ENCODE measurements around the gene GRAMD1B. TPM values are rescaled to one million over a fixed set of nuclear protein-coding genes. Genes with fewer than 3 reads are reported as not detected.

The GRAMD1B gene
- total and polyA plus RNA-seq, 2 experiments from 2014 or later = 15.5 to 81.5 TPM

- H3K27me3 ChIP-seq = no peaks in the 10 kb centered on the region
- no peak for DNase-seq (ENCODE audit: low read depth in 1 of 2, low spot score in 1 of 2)
- H3K9me3 ChIP-seq (ENCODE audit: low read depth) = no peaks in the 10 kb centered on the region
- no peaks in the 10 kb centered on the region for H3K36me3 ChIP-seq
- no peak for TF ChIP-seq CTCF (IDR thresholded peaks at IDR 0.05; ENCODE audit: low read depth, low read length)
- H3K4me3 ChIP-seq = no peak overlapping the region
- H3K27ac ChIP-seq = no peak overlapping the region
- H3K4me1 ChIP-seq (ENCODE audit: low read depth) = peaks cover 6% of the 10 kb centered on the region
Measured at GRCh38 chr11:123584186-123584585, 154.1 kb downstream of the GRAMD1B start.

- no peaks in the 10 kb centered on the region for H3K36me3 ChIP-seq
- TF ChIP-seq CTCF (IDR thresholded peaks at IDR 0.05; ENCODE audit: low read depth, low read length) = no peak
- H3K4me1 ChIP-seq (ENCODE audit: low read depth) = peaks cover 6% of the 10 kb centered on the region
- DNase-seq (ENCODE audit: low read depth in 1 of 2, low spot score in 1 of 2) = no peak
- H3K27ac ChIP-seq = no peak overlapping the region
- H3K27me3 ChIP-seq = no peaks in the 10 kb centered on the region
- no peak overlapping the region for H3K4me3 ChIP-seq
- no peaks in the 10 kb centered on the region for H3K9me3 ChIP-seq (ENCODE audit: low read depth)
Measured at GRCh38 chr11:123584737-123585136, 154.7 kb downstream of the GRAMD1B start.

GRCh38 chr11:123585206-123585605 is 155.1 kb downstream of the GRAMD1B start:
- Histone ChIP-seq H3K36me3 (no peaks in the 10 kb centered on the region), H3K9me3 (ENCODE audit: low read depth) (no peaks in the 10 kb centered on the region), H3K27ac (no peak overlapping the region), H3K4me1 (ENCODE audit: low read depth) (peaks cover 6% of the 10 kb centered on the region), H3K4me3 (no peak overlapping the region), H3K27me3 (no peaks in the 10 kb centered on the region)
- DNase-seq (ENCODE audit: low read depth in 1 of 2, low spot score in 1 of 2) = no peak
- TF ChIP-seq CTCF (IDR thresholded peaks at IDR 0.05; ENCODE audit: low read depth, low read length) = no peak

- no peak overlapping the region for H3K4me3 ChIP-seq
- H3K36me3 ChIP-seq = no peaks in the 10 kb centered on the region
- H3K9me3 ChIP-seq (ENCODE audit: low read depth) = no peaks in the 10 kb centered on the region
- no peaks in the 10 kb centered on the region for H3K27me3 ChIP-seq
- DNase-seq (ENCODE audit: low read depth in 1 of 2, low spot score in 1 of 2) = no peak
- peaks cover 6% of the 10 kb centered on the region for H3K4me1 ChIP-seq (ENCODE audit: low read depth)
- TF ChIP-seq CTCF (IDR thresholded peaks at IDR 0.05; ENCODE audit: low read depth, low read length) = no peak
- H3K27ac ChIP-seq = no peak overlapping the region
Measured at GRCh38 chr11:123585706-123586105, 155.6 kb downstream of the GRAMD1B start.

GRCh38 chr11:123586568-123586967 is 156.5 kb downstream of the GRAMD1B start:
- Histone ChIP-seq H3K4me3 (no peak overlapping the region), H3K36me3 (peaks cover 2% of the 10 kb centered on the region), H3K27ac (no peak overlapping the region), H3K4me1 (ENCODE audit: low read depth) (peaks cover 6% of the 10 kb centered on the region), H3K9me3 (ENCODE audit: low read depth) (no peaks in the 10 kb centered on the region), H3K27me3 (no peaks in the 10 kb centered on the region)
- no peak for TF ChIP-seq CTCF (IDR thresholded peaks at IDR 0.05; ENCODE audit: low read depth, low read length)
- DNase-seq (ENCODE audit: low read depth in 1 of 2, low spot score in 1 of 2) = peak in 1 of 2 donors; percentile 11

GRCh38 chr11:123587044-123587443 is 157.0 kb downstream of the GRAMD1B start:
- Histone ChIP-seq H3K9me3 (ENCODE audit: low read depth) (no peaks in the 10 kb centered on the region), H3K4me3 (no peak overlapping the region), H3K27ac (no peak overlapping the region), H3K4me1 (ENCODE audit: low read depth) (peaks cover 6% of the 10 kb centered on the region), H3K36me3 (peaks cover 2% of the 10 kb centered on the region), H3K27me3 (no peaks in the 10 kb centered on the region)
- TF ChIP-seq CTCF (IDR thresholded peaks at IDR 0.05; ENCODE audit: low read depth, low read length) = no peak
- DNase-seq (ENCODE audit: low read depth in 1 of 2, low spot score in 1 of 2) = no peak

All from cardiac muscle cell (in vitro differentiated cells and primary cell).